Embryonic facial prominence (tissue), 1 donor: ENCODE measurements around the gene MACROD2.
"Not testable (repeated sequence)": the region's sequence is repeated elsewhere in the genome, so short reads cannot be mapped to it uniquely, and the experiment has no call there.

Experiments
- DNase-seq: peaks from one replicate; pipeline ENCODE4 v3.0.0-alpha.2; 2016; ENCODE audit errors: extremely low spot score

Gene MACROD2

GRCh38 chr20:14991023-14991422, 995.7 kb downstream of the MACROD2 start:
- DNase-seq, result no peak

- no peak for DNase-seq
Observed at GRCh38 chr20:14992153-14992552, 996.8 kb downstream of the MACROD2 start.

GRCh38 chr20:14992961-14993360, 997.6 kb downstream of the MACROD2 start:
- DNase-seq, result no peak

GRCh38 chr20:14996883-14997672, 1001.8 kb downstream of the MACROD2 start:
- no peak for DNase-seq

GRCh38 chr20:14997791-14998190, 1002.5 kb downstream of the MACROD2 start:
- no peak for DNase-seq

- DNase-seq, result no peak
Observed at GRCh38 chr20:15005300-15005986, 1010.1 kb downstream of the MACROD2 start.

- no peak for DNase-seq
Observed at GRCh38 chr20:15011631-15012030, 1016.3 kb downstream of the MACROD2 start.

GRCh38 chr20:15012566-15012965, 1017.2 kb downstream of the MACROD2 start:
- no peak for DNase-seq

- DNase-seq, result not testable (repeated sequence)
Observed at GRCh38 chr20:15016875-15017274, 1021.6 kb downstream of the MACROD2 start.

GRCh38 chr20:15018966-15019365, 1023.6 kb downstream of the MACROD2 start:
- no peak for DNase-seq

GRCh38 chr20:15020845-15021244, 1025.5 kb downstream of the MACROD2 start:
- no peak for DNase-seq

- no peak for DNase-seq
Observed at GRCh38 chr20:15022921-15023320, 1027.6 kb downstream of the MACROD2 start.

GRCh38 chr20:15026759-15027158, 1031.4 kb downstream of the MACROD2 start:
- DNase-seq, result no peak

- no peak for DNase-seq
Observed at GRCh38 chr20:15030826-15031225, 1035.5 kb downstream of the MACROD2 start.

GRCh38 chr20:15031546-15032351, 1036.4 kb downstream of the MACROD2 start:
- no peak for DNase-seq

- no peak for DNase-seq
Observed at GRCh38 chr20:15032352-15032622, 1037.0 kb downstream of the MACROD2 start.

- no peak for DNase-seq
Observed at GRCh38 chr20:15033269-15033668, 1038.0 kb downstream of the MACROD2 start.

GRCh38 chr20:15033891-15034290, 1038.6 kb downstream of the MACROD2 start:
- no peak for DNase-seq

GRCh38 chr20:15036948-15037347, 1041.6 kb downstream of the MACROD2 start:
- no peak for DNase-seq

GRCh38 chr20:15039088-15039752, 1043.9 kb downstream of the MACROD2 start:
- no peak for DNase-seq

- no peak for DNase-seq
Observed at GRCh38 chr20:15042723-15043122, 1047.4 kb downstream of the MACROD2 start.

- DNase-seq, result no peak
Observed at GRCh38 chr20:15045246-15045645, 1049.9 kb downstream of the MACROD2 start.
